OCI-LY7 (cell line): ENCODE results near the gene ST3GAL3.

Source experiments
- CTCF ChIP-seq: fragments of 200-600 bp; sonication (generic); conservative IDR thresholded peaks from 2 replicates; pipeline ENCODE4 v1.5.1; 2014; ENCODE audit warnings: mild to moderate bottlenecking, antibody characterized with exemption, low read length, moderate library complexity, mixed read lengths
- EZH2phosphoT487 ChIP-seq: fragments of 200-600 bp; sonication (generic); IDR thresholded peaks from 2 replicates; pipeline ENCODE4 v1.6.1; 2018; ENCODE audit warnings: low read depth, borderline replicate concordance, mild to moderate bottlenecking, mixed run types, antibody characterized with exemption, low read length, moderate library complexity, mixed read lengths

GRCh38 chr1:43819357-43819756 is 112.0 kb downstream of the ST3GAL3 start:
- TF ChIP-seq CTCF (no peak), EZH2phosphoT487 (no peak)
